ENCODE results near the gene OTOP2.

OTOP2 gene

GRCh38 chr17:74928786-74929185 is 4.7 kb downstream of the OTOP2 start:
- H3K79me2 ChIP-seq (ENCODE audit: control insufficient read depth, low read length), result no peaks in the 10 kb centered on the region
- peaks cover 10% of the 10 kb centered on the region for H3K27me3 ChIP-seq (ENCODE audit: control insufficient read depth, low read length)
- H3K9me2 ChIP-seq (replicated peaks; ENCODE audit: control insufficient read depth, low read length), result no peaks in the 10 kb centered on the region

GRCh38 chr17:74930535-74931036 is 6.5 kb downstream of the OTOP2 start:
- H3K4me1 ChIP-seq (ENCODE audit: control insufficient read depth, low read length), result no peaks in the 10 kb centered on the region
- H3K9me2 ChIP-seq (replicated peaks; ENCODE audit: control insufficient read depth, low read length), result no peaks in the 10 kb centered on the region
- TF ChIP-seq, protein P1, sequence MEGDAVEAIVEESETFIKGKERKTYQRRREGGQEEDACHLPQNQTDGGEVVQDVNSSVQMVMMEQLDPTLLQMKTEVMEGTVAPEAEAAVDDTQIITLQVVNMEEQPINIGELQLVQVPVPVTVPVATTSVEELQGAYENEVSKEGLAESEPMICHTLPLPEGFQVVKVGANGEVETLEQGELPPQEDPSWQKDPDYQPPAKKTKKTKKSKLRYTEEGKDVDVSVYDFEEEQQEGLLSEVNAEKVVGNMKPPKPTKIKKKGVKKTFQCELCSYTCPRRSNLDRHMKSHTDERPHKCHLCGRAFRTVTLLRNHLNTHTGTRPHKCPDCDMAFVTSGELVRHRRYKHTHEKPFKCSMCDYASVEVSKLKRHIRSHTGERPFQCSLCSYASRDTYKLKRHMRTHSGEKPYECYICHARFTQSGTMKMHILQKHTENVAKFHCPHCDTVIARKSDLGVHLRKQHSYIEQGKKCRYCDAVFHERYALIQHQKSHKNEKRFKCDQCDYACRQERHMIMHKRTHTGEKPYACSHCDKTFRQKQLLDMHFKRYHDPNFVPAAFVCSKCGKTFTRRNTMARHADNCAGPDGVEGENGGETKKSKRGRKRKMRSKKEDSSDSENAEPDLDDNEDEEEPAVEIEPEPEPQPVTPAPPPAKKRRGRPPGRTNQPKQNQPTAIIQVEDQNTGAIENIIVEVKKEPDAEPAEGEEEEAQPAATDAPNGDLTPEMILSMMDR (IDR thresholded peaks at IDR 0.05; ENCODE audit: low read depth, low read length, poor library complexity, severe bottlenecking), result no peak
- TF ChIP-seq EZH2phosphoT487 (IDR thresholded peaks at IDR 0.05; ENCODE audit: borderline replicate concordance, low read length), result no peak
- no peaks in the 10 kb centered on the region for H3K79me2 ChIP-seq (ENCODE audit: control insufficient read depth, low read length)
- no peak overlapping the region for H3K4me2 ChIP-seq (ENCODE audit: low read length)
- H3K27me3 ChIP-seq (ENCODE audit: control insufficient read depth, low read length), result peaks cover 20% of the 10 kb centered on the region
- H4K20me1 ChIP-seq (ENCODE audit: control insufficient read depth, insufficient read depth, low read depth, low read length), result no peaks in the 10 kb centered on the region; the same call in 1 of the 2 replicates
- no peak overlapping the region for H3K4me3 ChIP-seq (ENCODE audit: low read length)
- H3F3A ChIP-seq (ENCODE audit: control insufficient read depth, insufficient read depth), result no peaks in the 10 kb centered on the region
- H3K36me3 ChIP-seq (ENCODE audit: control insufficient read depth, low read length), result no peaks in the 10 kb centered on the region
- H3K9me3 ChIP-seq (ENCODE audit: control insufficient read depth, insufficient read depth, low read length), result no peaks in the 10 kb centered on the region
- H3K27ac ChIP-seq (ENCODE audit: low read depth, low read length), result no peak overlapping the region

More at GRCh38 chr17:74928786-74929185, 4.7 kb downstream of the OTOP2 start:
- Histone ChIP-seq H3K4me1 (ENCODE audit: control insufficient read depth, low read length) (no peaks in the 10 kb centered on the region), H3K4me3 (ENCODE audit: low read length) (no peak overlapping the region), H3F3A (ENCODE audit: control insufficient read depth, insufficient read depth) (no peaks in the 10 kb centered on the region), H3K27ac (ENCODE audit: low read depth, low read length) (no peak overlapping the region), H4K20me1 (ENCODE audit: control insufficient read depth, insufficient read depth, low read depth, low read length) (no peaks in the 10 kb centered on the region; the same call in 1 of the 2 replicates), H3K36me3 (ENCODE audit: control insufficient read depth, low read length) (no peaks in the 10 kb centered on the region), H3K9me3 (ENCODE audit: control insufficient read depth, insufficient read depth, low read length) (no peaks in the 10 kb centered on the region), H3K4me2 (ENCODE audit: low read length) (no peak overlapping the region)
- TF ChIP-seq, protein P1 (IDR thresholded peaks at IDR 0.05; ENCODE audit: low read depth, low read length, poor library complexity, severe bottlenecking), result no peak
- TF ChIP-seq EZH2phosphoT487 (IDR thresholded peaks at IDR 0.05; ENCODE audit: borderline replicate concordance, low read length), result no peak

DNA sequence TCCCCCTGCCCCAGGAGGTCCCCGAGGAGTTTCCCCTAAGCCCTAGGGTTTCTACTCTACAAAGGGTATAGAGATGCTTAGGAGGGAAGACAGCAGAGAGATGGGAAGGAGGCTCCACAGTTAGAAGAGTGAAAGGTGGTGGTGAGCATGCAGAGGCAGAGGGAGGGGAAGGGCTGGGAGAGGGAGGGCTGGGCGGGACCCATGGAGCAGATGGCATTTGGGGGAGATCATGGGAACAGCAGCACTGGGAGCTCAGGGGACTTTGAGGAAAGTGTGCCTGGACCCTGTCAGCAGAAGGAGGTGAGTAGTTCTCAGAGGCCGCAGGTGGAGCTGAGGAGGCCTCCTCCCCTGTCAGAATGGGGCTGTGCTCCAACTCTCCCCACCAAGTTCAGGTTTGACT is 11.0 kb downstream of the OTOP2 start:
- Histone ChIP-seq H3K4me2 (ENCODE audit: low read length) (no peak overlapping the region), H3K9me2 (replicated peaks; ENCODE audit: control insufficient read depth, low read length) (no peaks in the 10 kb centered on the region), H3K27ac (ENCODE audit: low read depth, low read length) (no peak overlapping the region), H3K9me3 (ENCODE audit: control insufficient read depth, insufficient read depth, low read length) (no peaks in the 10 kb centered on the region), H3K4me3 (ENCODE audit: low read length) (no peak overlapping the region), H4K20me1 (ENCODE audit: control insufficient read depth, insufficient read depth, low read depth, low read length) (no peaks in the 10 kb centered on the region; the same call in 1 of the 2 replicates), H3K27me3 (ENCODE audit: control insufficient read depth, low read length) (peaks cover 33% of the 10 kb centered on the region), H3K4me1 (ENCODE audit: control insufficient read depth, low read length) (no peaks in the 10 kb centered on the region), H3K36me3 (ENCODE audit: control insufficient read depth, low read length) (no peaks in the 10 kb centered on the region), H3F3A (ENCODE audit: control insufficient read depth, insufficient read depth) (no peaks in the 10 kb centered on the region), H3K79me2 (ENCODE audit: control insufficient read depth, low read length) (no peaks in the 10 kb centered on the region)
- TF ChIP-seq, protein P1 (IDR thresholded peaks at IDR 0.05; ENCODE audit: low read depth, low read length, poor library complexity, severe bottlenecking), result no peak
- TF ChIP-seq EZH2phosphoT487 (IDR thresholded peaks at IDR 0.05; ENCODE audit: borderline replicate concordance, low read length), result no peak
